NCI-H510A (cell line): ENCODE results near the gene PSMD13.
"Not testable (repeated sequence)": the region's sequence is repeated elsewhere in the genome, so short reads cannot be mapped to it uniquely, and the experiment has no call there.

Source experiments
- DNase-seq: peaks from one replicate; lab custom pipeline; 2025; lab: John Stamatoyannopoulos, UW

PSMD13 gene

GRCh38 chr11:217704-218103 is 19.1 kb upstream of the PSMD13 start:
- DNase-seq, result no peak

DNA sequence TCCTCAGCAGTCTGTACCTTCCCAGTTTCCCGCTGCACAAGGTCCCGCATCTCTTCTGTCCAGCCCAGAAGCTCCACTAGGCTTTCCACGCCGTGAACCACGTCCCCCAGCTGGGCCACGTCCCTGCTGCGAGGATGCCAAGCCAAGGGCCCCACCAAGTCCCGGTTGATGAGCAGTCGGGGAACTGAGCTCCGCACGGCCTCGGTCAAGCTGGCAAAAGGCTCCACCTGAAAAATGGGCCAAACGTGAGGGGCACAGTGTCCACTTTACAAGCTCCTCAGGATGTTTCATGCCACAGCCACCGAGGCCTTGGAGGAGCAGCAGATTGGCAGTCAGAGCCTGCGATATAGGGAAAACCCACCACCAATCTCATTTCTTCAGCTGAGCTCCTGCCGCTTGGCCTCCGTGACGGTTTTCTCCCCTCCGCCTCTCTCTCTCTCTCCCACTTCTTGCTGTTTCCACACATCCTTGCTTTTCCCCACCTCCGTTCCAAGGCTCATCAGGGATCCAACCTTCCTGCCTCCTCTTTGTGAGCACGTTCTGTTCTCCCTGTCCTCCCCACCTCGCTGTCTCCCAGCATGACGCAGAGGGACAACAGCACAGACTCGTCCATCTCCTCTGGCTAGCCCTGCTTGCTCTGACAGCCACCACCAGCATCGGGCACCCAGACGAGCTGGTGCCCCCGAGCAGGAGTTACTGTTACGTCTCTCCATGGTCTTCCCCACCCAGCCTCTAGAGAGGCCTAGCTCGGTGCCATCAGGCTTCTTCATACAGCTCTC is 17.8 kb upstream of the PSMD13 start:
- DNase-seq, result no peak

GRCh38 chr11:220641-221215 is 16.0 kb upstream of the PSMD13 start:
- DNase-seq, result not testable (repeated sequence)

DNA sequence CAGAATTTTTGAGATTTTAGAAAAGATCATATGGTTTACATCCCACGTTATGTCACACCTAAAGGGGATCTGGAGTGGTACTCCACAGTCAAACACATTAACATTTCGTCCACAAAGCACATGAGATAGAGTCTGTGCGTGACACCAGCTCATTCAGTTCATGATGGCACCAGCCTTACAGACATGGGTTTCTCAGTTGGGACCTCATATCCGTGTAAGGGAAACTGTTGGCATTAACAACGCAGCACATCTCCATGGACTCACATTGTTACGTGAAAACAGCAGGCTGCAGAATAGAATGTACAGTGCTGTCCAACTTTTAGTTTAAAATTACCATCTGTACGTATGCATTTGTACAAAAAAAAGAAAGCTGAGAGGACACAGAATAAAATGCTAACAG is 15.2 kb upstream of the PSMD13 start:
- DNase-seq, result no peak

DNA sequence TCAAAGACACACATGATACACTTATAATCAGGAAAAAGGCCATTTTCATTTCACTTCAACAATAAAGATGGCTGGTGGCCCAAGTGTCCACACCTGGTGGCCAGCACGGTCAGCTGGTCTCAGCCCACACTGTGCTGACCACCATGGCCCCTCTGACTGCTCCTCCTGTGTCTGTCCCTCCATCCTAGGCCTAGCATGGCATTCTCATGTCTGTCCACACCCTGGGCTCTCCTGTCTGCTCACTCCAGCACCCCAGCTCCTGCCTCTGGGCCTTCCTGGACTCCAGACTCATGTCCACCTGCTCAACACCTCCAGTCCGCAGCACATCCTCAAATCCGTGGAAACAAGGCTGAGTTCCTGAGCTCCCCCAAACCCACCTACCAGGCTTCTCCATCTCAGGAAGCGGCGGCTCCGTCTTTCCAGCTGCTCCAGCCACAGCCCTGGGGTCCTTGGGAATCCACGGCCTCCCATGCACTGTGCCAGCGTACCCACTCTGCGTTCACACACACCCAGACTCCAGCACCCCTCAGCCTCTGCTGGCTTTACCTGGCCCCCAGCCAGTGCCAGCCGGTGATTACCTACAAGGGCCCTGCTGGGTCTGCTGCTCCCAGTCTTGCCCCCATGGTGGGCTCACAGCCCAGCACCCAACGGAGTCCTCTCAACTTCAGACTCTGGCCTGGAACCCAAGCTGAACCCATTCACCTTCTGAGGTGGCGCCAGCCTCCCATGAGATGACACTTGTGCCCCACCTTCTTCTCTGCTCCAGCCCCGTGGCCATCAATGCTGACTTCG is 14.6 kb upstream of the PSMD13 start:
- DNase-seq, result no peak

DNA sequence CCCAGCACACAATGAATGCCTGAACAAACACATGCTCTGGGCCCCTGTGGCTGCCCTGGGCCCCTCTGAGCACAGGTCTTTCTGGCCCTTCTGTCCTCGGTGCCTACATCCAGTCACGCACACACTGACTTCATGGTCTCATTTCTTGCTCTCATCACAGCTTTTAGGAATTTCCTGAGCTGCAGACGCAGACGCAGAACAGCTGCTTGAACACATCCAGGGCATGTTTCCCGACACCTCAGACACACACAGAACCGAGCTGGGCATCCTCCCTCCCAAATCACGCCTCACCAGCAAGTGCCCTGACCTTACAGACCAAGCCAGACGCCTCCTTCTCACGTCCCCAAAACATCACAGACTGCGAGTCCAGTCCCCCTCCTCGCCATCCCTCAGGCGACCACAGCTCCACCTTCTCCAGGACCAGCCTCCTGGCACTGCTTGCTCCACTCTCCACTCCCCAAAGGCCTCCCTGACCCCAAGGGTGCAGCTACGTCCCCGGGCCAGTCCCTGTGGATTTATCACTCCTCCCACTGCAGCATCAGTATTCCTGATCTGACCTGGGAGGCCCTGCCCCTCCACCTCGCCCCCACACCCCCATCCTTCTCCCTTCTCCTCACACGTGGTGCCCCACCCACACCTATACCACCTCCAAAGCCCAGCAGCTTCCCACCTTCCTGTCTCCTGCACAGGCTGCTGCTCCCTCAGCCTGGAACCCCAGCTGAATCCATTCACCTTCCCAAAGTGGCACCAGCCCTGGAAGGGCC is 13.6 kb upstream of the PSMD13 start:
- no peak for DNase-seq

DNA sequence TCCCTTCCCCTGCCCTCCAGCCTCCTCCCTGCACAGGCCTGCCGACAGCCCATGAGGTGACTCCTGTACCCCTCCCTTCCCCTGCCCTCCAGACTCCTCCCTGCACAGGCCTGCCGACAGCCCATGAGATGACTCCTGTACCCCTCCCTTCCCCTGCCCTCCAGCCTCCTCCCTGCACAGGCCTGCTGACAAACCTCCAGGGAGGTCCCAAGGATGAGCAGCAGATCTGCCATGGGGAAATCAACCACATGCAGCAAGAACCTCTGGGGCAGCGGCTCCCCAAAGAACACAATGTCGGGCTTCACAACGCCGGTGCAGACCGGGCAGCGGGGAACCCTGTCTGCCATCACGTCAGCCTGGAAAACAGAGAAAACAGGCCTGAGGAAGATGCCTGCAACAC is 12.9 kb upstream of the PSMD13 start:
- no peak for DNase-seq

GRCh38 chr11:224424-224823 is 12.4 kb upstream of the PSMD13 start:
- DNase-seq, result no peak

- no peak for DNase-seq
These were observed 10.9 kb upstream of the PSMD13 start for GRCh38 chr11:225734-226453.

DNA sequence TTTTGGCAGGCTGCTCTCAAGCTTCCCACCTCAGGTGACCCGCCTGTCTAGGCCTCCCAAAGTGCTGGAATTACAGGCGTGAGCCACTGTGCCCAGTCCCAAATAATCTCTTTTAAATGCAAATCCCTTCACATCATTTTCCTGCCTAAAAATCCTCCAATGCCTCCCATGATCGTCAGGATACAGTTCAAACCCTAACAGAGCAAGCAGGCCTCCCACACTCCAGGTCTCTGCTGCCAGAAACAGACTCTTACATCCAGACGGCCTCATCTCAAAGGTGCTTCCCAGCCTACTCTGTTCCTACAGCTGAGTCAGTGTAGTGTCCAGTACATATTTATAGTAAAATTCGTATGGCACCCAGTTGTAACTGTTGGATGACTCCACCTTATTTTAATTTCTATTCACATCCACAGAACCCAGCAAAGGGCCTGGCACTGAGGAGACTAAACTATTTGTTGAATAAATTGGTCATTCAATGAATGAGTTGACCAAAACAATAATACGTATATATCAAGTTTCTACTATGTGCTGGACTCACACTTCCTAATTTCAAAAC is 8.9 kb upstream of the PSMD13 start:
- no peak for DNase-seq

DNA sequence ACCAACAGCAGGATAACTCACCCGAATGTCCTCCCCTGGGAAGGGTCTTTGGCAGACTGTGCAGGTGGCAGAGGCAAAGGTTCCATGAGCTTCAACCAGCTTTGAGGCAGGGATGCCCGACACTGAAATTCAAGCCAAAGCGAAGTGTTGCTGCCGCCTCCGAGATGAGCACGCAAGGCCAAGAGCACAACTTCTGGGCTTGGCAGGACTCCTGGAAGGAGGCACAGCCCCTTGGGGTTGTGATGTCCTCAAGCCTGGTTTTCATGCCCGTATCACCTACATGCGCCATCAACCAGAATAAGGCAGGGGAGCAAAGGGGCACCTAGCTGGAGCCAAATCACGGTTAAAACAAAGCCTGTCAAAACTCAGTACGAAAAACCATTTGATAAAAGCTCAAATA is 6.3 kb upstream of the PSMD13 start:
- no peak for DNase-seq

DNA sequence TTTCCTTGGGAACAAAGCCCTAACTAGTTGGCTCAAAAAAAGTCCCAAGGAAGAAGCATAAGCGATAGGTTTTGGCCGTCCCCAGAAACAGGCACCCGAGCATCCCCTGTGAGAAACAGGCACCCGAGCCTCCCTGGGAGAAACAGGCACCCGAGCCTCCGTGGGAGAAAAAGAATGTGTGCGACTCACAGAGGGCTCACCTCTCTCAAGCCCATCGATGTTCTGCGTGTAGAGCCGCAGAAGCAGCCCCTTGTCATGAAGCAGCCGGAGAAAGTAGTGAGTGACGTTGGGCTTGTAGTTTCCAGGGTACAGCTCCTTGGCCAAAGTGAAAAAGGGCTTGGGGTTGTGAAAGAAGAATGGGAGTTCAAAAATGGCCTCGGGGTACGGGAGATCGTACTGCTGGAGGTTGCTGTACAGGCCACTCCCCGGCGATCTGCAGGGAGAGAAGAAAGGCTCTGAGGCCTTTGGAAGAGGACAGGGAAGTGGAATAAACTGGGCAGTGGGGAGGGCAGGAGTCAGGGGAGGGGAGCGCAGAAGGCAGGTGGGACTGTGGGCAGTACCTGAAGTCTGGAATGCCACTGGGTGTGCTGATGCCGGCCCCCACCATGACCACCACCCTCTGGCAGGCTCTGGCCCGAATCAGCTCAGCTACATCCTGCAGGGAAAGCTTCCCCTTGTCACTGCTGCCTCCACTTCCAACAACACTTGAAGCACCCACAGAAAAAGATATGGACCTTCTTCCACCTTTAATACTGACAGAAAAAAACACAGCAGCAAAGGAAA is 3.8 kb upstream of the PSMD13 start:
- DNase-seq, result no peak

GRCh38 chr11:235180-235579 is 1.6 kb upstream of the PSMD13 start:
- no peak for DNase-seq

DNA sequence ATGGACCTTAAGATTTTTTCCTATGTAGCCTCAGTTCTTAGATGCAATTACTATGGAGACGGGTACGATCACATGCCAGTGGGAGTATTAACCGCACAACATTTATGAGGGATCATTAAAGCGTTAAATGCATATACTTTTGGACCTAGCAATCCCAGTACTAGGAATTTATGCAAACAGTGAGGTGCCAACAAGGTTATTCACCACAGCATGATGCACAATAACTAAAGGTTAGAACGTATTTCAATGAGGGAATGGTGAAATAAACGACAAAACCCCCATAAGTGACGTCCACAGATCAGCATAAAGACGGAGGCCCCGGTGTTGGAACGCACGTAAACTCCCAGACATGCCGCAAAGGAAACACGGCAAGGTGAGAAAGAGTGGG is 1.2 kb upstream of the PSMD13 start:
- DNase-seq, result no peak

- DNase-seq, result peak; percentile 19
These were observed 591 bp upstream of the PSMD13 start, which contains the start of gene SIRT3 for GRCh38 chr11:235997-236773. TSS of gene SIRT3 (minus strand) at chr11:236342. CDS start at chr11:236328, 14 bp downstream.

GRCh38 chr11:238346-238745 is 1.6 kb downstream of the PSMD13 start:
- not testable (repeated sequence) for DNase-seq

DNA sequence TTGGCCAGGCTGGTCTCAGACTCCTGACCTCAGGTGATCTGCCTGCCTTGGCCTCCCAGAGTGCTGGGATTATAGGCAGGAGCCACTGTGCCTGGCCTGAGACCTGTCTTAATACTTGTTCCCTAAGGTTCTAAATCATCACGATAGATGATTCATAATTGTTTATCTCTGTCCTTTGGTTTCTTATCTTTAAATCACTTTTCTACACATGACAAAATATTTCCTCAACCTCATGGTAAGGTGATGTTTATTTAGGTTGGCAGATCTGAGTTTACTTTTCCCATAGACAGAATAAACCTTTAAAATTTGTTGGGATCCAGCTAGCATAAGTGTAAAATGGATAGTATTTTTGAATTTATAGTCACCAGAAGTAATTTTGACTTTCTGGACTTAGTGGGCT is 3.5 kb downstream of the PSMD13 start:
- no peak for DNase-seq

DNA sequence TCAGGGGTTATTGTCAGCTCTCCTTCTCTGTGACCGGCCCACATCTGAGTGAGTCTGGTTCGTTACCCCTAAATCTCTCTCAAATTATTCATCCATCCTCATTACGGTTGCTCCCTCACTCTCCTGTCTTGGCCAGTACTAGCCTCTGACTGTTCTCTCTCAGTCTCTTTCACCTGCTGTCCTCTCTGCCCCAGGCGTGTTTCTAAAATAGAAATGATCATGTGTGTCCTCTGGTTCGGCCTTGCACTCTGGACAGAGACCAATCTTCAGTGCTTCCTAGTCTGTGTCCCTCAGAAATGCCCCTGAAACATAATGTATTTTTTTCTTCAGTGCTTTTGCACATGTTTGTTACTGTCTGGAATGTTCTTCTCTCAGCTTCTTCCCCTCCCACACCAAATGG is 4.9 kb downstream of the PSMD13 start:
- DNase-seq, result no peak

GRCh38 chr11:244376-244775 is 7.6 kb downstream of the PSMD13 start:
- DNase-seq, result no peak

GRCh38 chr11:249062-249461 is 12.3 kb downstream of the PSMD13 start:
- DNase-seq, result no peak
